ENCODE measurements around the gene CPN2. TPM values are rescaled to one million over a fixed set of nuclear protein-coding genes. Genes with fewer than 3 reads are reported as not detected.
A peak's percentile ranks its signal among the peaks of the same experiment; 100 is the strongest.

Gene CPN2
- total and polyA plus RNA-seq, 2 of the 8 experiments (the other 6 are each of a cell fraction or from before 2014, with no cell fraction given), result 0.03 TPM; not detected in 1

- Histone ChIP-seq H3K79me2 (ENCODE audit: control insufficient read depth in 1 of 2, insufficient read depth in 2 of 2, low read length in 2 of 2) (no peaks in the 10 kb centered on the region), H2AFZ (ENCODE audit: low read length) (no peak overlapping the region), H2BK5ac (ENCODE audit: low read depth, low read length) (no peak overlapping the region), H3K18ac (ENCODE audit: extremely low read depth, low read length) (no peak overlapping the region), H4K20me1 (replicated peaks in 1 of 2; ENCODE audit: control insufficient read depth in 1 of 2, insufficient read depth in 2 of 2, low read length in 2 of 2) (no peaks in the 10 kb centered on the region), H4K91ac (replicated peaks; ENCODE audit: insufficient read length, low read length) (no peak overlapping the region), H2BK20ac (ENCODE audit: low read length) (no peak overlapping the region), H3K9me3 (ENCODE audit: insufficient read depth in 2 of 2, low read depth in 1 of 2, low read length in 1 of 2) (no peaks in the 10 kb centered on the region; a peak in 1 of 4 replicates), H3K4me3 (ENCODE audit: extremely low read depth in 1 of 4, insufficient read depth in 2 of 4, low read depth in 3 of 4, low read length in 4 of 4) (no peak overlapping the region), H3K79me1 (ENCODE audit: low read depth, low read length) (no peaks in the 10 kb centered on the region), H2AK5ac (ENCODE audit: low read depth, low read length) (no peak overlapping the region), H3K56ac (replicated peaks; ENCODE audit: insufficient read length, low read depth, low read length) (no peak overlapping the region), H3K23me2 (ENCODE audit: low read depth, low read length) (no peaks in the 10 kb centered on the region; the same call in 1 of the 2 replicates), H3K27me3 (replicated peaks in 1 of 4; ENCODE audit: control insufficient read depth in 3 of 4, extremely low read depth in 1 of 4, insufficient read depth in 3 of 4, low read length in 3 of 4) (peaks cover 0 to 7% (median 2%) of the 10 kb centered on the region in 4 experiments; a peak in 4 of 7 replicates), H4K5ac (ENCODE audit: insufficient read length, low read depth, low read length) (no peak overlapping the region), H2BK15ac (ENCODE audit: low read length) (peak overlapping the region; percentile 46; the same call in 1 of the 2 replicates), H3K36me3 (ENCODE audit: control insufficient read depth in 2 of 4, insufficient read depth in 4 of 4, low read length in 3 of 4) (no peaks in the 10 kb centered on the region), H3K14ac (ENCODE audit: insufficient read length) (no peak overlapping the region), H4K8ac (ENCODE audit: extremely low read depth, insufficient read depth, low read length) (no peak overlapping the region), H3K4me1 (replicated peaks in 1 of 4; ENCODE audit: control insufficient read depth in 3 of 4, insufficient read depth in 4 of 4, low read length in 3 of 4) (peaks cover 2 to 11% (median 6%) of the 10 kb centered on the region in 4 experiments), H2BK120ac (replicated peaks; ENCODE audit: low read depth, low read length) (no peak overlapping the region), H3K23ac (ENCODE audit: insufficient read length) (no peak overlapping the region), H3K27ac (ENCODE audit: low read depth, low read length) (0 out of 2 replicates have a peak overlapping the region, but pooled peaks have one; percentile 38), H3K4ac (replicated peaks; ENCODE audit: insufficient read length, low read depth, low read length) (no peak overlapping the region), H3K9ac (replicated peaks in 1 of 4; ENCODE audit: extremely low read depth in 1 of 4, low read depth in 3 of 4, low read length in 3 of 4) (no peak overlapping the region), H2BK12ac (ENCODE audit: low read depth, low read length) (no peak overlapping the region), H3K4me2 (ENCODE audit: insufficient read depth in 1 of 2, low read depth in 2 of 2, low read length in 2 of 2) (no peak overlapping the region)
- 87% methylated on average over 3 of the region's 3 CpGs; no CpG with 5 or more reads in 1 of the 2 experiments for WGBS, 2 experiments (ENCODE audit: extremely low coverage in 1 of 2, insufficient coverage in 1 of 2, insufficient read length in 1 of 2, insufficient replicate concordance in 2 of 2, low coverage in 1 of 2, low lambda C conversion rate in 2 of 2, missing lambda C conversion rate in 1 of 2)
- POLR2A ChIA-PET (ENCODE audit: partially characterized antibody), result interaction anchor here (1.3 kb wide), 1 partner anchor 33 kb away, joined by 3 read pairs; no protein-coding TSS in a partner anchor
- CTCF ChIA-PET (ENCODE audit: partially characterized antibody), result interaction anchor here (0.8 to 18.9 kb wide), 5 partner anchors 13 to 43 kb away, joined by 3 to 344 read pairs (median 4); partner anchors contain the start of gene CPN2
- DNase-seq (ENCODE audit: low read depth in 1 of 2, low spot score in 2 of 2), result no peak
- no peak for FAIRE-seq
- TF ChIP-seq POLR2A (IDR thresholded peaks at IDR 0.05; ENCODE audit: control extremely low read depth in 1 of 2, low read depth in 2 of 2, low read length in 2 of 2), result no peak
- TF ChIP-seq TAF7 (optimal IDR thresholded peaks at IDR 0.05; ENCODE audit: borderline replicate concordance, low read depth, low read length), result no peak
- no peak for TF ChIP-seq SAP30 (IDR thresholded peaks at IDR 0.05; ENCODE audit: insufficient read depth, insufficient replicate concordance, low read length)
Observed at GRCh38 chr3:194364314-194364651, 13.2 kb upstream of the CPN2 start.

All from H1 (cell line).